Activated T-helper 1 cell treated with anti-CD3 and anti-CD28 coated beads, Interleukin-12 subunit alpha, Interleukin-12 subunit beta, Interleukin-2, Interleukin-4 antibody, amounts not matched to agents 30 ng/mL and 10 ng/mL and 1 ng/mL, durations not matched to agents 14 hours and 24 hours and 36 hours (primary cell): ENCODE results near the gene LRRC31. TPM values are rescaled to one million over a fixed set of nuclear protein-coding genes. Genes with fewer than 3 reads are reported as not detected.

ENCODE experiments used
- DNase-seq: peaks from one replicate; pipeline ENCODE4 v3.0.0; 2021; ENCODE audit warnings: low spot score
- H3K27ac Mint-ChIP-seq: one replicate; pipeline ENCODE4 v1.8.0; 2021; ENCODE audit warnings: mild to moderate bottlenecking, mixed read lengths
- H3K27me3 Mint-ChIP-seq: one replicate; pipeline ENCODE4 v1.8.0; 2022; ENCODE audit warnings: mild to moderate bottlenecking, moderate library complexity, mixed read lengths; ENCODE audit not compliant: insufficient read depth
- H3K36me3 Mint-ChIP-seq: one replicate; pipeline ENCODE4 v1.8.0; 2021; ENCODE audit warnings: low read depth, mixed read lengths
- H3K4me1 Mint-ChIP-seq: one replicate; pipeline ENCODE4 v1.8.0; 2021; ENCODE audit warnings: low read depth, mixed read lengths
- H3K4me3 Mint-ChIP-seq: one replicate; pipeline ENCODE4 v1.8.0; 2021; ENCODE audit warnings: mild to moderate bottlenecking, moderate library complexity, mixed read lengths
- H3K9me3 Mint-ChIP-seq: one replicate; pipeline ENCODE4 v1.8.0; 2021; ENCODE audit warnings: mixed read lengths
- intact Hi-C: fragments of 100-400 bp; cut with micrococcal nuclease; formaldehyde crosslinking; loops from one replicate; pipeline ENCODE4 v1.15.1; 2024
- total RNA-seq: library from RNA; stranded (reverse); gene quantifications from 2 replicates; pipeline ENCODE4 v1.2.3, GENCODE V29; 2022

Gene LRRC31
- not detected in 2 replicates for total RNA-seq

- intact Hi-C loops = no loop called here
- no peak within 1 kb of the TSS for H3K4me3 Mint-ChIP-seq
- H3K9me3 Mint-ChIP-seq = no peaks in the 10 kb centered on the region
- peaks cover 2% of the 10 kb centered on the region for H3K27me3 Mint-ChIP-seq
- H3K36me3 Mint-ChIP-seq = peaks cover 3% of the 10 kb centered on the region
- no peak for DNase-seq
- peaks cover 37% of the 10 kb centered on the region for H3K4me1 Mint-ChIP-seq
- H3K27ac Mint-ChIP-seq = no peak within 1 kb of the TSS
Observed at GRCh38 chr3:169869484-169870220, at the start of gene LRRC31. TSS of gene LRRC31 (minus strand) at chr3:169869935. CDS start at chr3:169869807, 128 bp downstream.

DNA sequence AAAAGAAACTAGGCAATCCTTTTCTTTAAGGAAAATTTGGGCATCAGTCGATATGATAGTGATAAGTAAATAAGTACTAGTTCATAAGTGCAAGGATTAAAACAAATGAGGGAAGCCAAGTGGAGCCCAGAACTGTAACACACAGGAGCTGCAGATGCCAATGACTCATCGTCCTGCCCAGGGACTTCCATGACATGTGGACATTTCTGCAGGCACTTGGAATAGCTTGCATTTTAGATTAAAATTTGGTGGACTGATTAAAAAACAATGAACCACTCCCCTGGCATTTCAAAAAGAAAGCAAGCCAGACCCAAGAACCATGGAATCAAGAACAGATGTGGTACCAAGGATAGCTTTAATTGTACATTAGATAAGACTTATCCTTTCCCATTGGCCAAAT is 44.6 kb upstream of the LRRC31 start:
- H3K9me3 Mint-ChIP-seq = no peaks in the 10 kb centered on the region
- H3K36me3 Mint-ChIP-seq = no peaks in the 10 kb centered on the region
- no peaks in the 10 kb centered on the region for H3K27me3 Mint-ChIP-seq
- no peak for DNase-seq
- no peak overlapping the region for H3K4me3 Mint-ChIP-seq
- no peaks in the 10 kb centered on the region for H3K4me1 Mint-ChIP-seq
- no peak overlapping the region for H3K27ac Mint-ChIP-seq
- intact Hi-C loops = no loop called here

GRCh38 chr3:169913323-169913722 is 43.6 kb upstream of the LRRC31 start:
- Mint-ChIP-seq H3K4me1 (no peaks in the 10 kb centered on the region), H3K27ac (no peak overlapping the region), H3K27me3 (no peaks in the 10 kb centered on the region), H3K36me3 (no peaks in the 10 kb centered on the region), H3K4me3 (no peak overlapping the region), H3K9me3 (no peaks in the 10 kb centered on the region)
- intact Hi-C loops = no loop called here
- no peak for DNase-seq

DNA sequence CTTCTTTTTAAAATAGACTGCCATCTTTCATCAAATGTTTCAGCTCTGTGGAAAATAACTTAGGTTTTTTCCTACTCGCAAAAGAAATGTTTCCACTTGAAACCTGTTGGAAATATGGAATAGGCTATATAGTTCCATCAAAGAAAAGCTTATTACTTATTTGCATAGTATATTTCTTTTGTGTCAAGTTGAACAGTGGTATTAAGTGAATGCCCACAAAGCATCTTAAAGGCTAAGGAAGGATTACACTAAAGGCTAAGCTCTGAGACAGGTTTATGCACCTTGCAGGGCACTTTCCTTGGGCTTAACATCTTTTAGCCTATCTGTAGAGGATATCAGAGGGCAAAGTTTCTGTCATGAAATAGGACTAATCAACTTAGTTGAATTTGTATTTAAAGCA is 41.5 kb upstream of the LRRC31 start, which contains the start of gene SAMD7:
TSS of gene SAMD7 (plus strand) at position 301 of the 400 bp plus-strand sequence. CDS start 7,927 bp downstream, outside the sequence.
- H3K9me3 Mint-ChIP-seq = no peaks in the 10 kb centered on the region
- no peaks in the 10 kb centered on the region for H3K36me3 Mint-ChIP-seq
- H3K4me3 Mint-ChIP-seq = no peak within 1 kb of the TSS
- intact Hi-C loops = no loop called here
- H3K27me3 Mint-ChIP-seq = peaks cover 7% of the 10 kb centered on the region
- H3K4me1 Mint-ChIP-seq = no peaks in the 10 kb centered on the region
- DNase-seq = no peak
- H3K27ac Mint-ChIP-seq = no peak within 1 kb of the TSS

GRCh38 chr3:169907944-169908343 is 38.2 kb upstream of the LRRC31 start:
- H3K27ac Mint-ChIP-seq = no peak overlapping the region
- peaks cover 7% of the 10 kb centered on the region for H3K27me3 Mint-ChIP-seq
- peaks cover 6% of the 10 kb centered on the region for H3K9me3 Mint-ChIP-seq
- H3K4me3 Mint-ChIP-seq = no peak overlapping the region
- no peak for DNase-seq
- no peaks in the 10 kb centered on the region for H3K4me1 Mint-ChIP-seq
- H3K36me3 Mint-ChIP-seq = no peaks in the 10 kb centered on the region
- intact Hi-C loops = no loop called here

DNA sequence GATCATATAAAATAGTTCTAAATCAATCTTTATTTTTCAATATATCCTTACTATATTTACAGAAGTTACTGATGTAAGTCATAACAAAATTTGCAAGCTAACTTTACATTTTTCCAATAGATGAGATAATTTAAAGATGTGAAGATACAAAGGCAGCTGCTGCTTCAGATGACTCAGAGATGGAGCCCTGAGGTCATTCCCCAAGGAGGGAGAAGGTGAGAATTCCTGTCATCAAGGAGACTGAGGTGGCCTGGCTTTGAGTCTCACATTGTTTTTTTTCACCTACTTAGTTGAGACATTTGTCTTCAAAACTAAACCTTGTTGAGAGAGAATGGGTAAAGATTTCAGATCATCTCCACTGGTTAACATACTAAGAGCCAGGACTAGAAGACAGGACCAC is 37.7 kb upstream of the LRRC31 start:
- intact Hi-C loops = no loop called here
- H3K27me3 Mint-ChIP-seq = peaks cover 7% of the 10 kb centered on the region
- no peak overlapping the region for H3K4me3 Mint-ChIP-seq
- no peak overlapping the region for H3K27ac Mint-ChIP-seq
- no peak for DNase-seq
- no peaks in the 10 kb centered on the region for H3K36me3 Mint-ChIP-seq
- peaks cover 8% of the 10 kb centered on the region for H3K9me3 Mint-ChIP-seq
- no peaks in the 10 kb centered on the region for H3K4me1 Mint-ChIP-seq

DNA sequence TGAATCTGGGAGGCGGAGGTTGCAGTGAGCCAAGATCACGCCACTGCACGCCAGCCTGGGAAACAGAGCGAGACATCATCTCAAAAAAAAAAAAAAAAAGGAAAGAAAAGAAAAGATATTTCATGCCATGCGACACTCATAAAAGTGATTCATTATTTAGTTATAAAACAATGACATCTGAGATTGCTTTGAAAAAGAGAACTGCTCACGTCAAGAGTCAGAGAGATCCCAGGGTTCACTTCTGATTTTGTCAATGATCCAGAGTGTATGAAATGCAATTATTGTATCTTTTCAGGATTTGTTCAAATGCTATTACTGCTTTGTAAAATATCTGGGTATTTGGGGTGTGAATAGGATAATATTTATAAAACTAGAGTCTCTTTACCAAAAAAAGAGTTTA is 35.7 kb upstream of the LRRC31 start:
- no peak overlapping the region for H3K4me3 Mint-ChIP-seq
- intact Hi-C loops = no loop called here
- no peak for DNase-seq
- H3K9me3 Mint-ChIP-seq = peaks cover 20% of the 10 kb centered on the region
- H3K36me3 Mint-ChIP-seq = no peaks in the 10 kb centered on the region
- H3K27me3 Mint-ChIP-seq = peaks cover 7% of the 10 kb centered on the region
- H3K4me1 Mint-ChIP-seq = no peaks in the 10 kb centered on the region
- H3K27ac Mint-ChIP-seq = no peak overlapping the region

DNA sequence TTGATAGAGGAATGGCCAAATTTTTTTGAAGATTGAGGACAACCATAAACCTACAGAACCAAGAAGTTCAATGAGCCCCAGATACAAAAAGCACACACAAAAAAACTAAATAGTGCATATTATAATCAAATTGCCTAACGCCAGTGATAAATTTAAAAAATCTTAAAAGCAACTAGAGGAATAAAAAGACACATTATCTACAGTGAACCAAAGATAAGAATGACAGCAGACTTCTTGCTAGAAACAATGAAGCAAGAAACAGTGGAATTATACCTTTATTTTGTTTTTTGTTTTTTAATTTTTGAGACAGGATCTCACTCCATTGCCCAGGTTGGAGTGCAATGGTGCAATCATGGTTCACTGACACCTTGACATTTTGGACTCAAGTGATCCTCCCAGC is 31.7 kb upstream of the LRRC31 start:
- Mint-ChIP-seq H3K36me3 (no peaks in the 10 kb centered on the region), H3K27me3 (no peaks in the 10 kb centered on the region), H3K4me3 (no peak overlapping the region), H3K9me3 (peaks cover 24% of the 10 kb centered on the region), H3K27ac (no peak overlapping the region), H3K4me1 (no peaks in the 10 kb centered on the region)
- intact Hi-C loops = no loop called here
- no peak for DNase-seq

- Mint-ChIP-seq H3K9me3 (peaks cover 16% of the 10 kb centered on the region), H3K4me3 (no peak overlapping the region), H3K27ac (no peak overlapping the region), H3K4me1 (no peaks in the 10 kb centered on the region), H3K36me3 (no peaks in the 10 kb centered on the region), H3K27me3 (no peaks in the 10 kb centered on the region)
- intact Hi-C loops = no loop called here
- DNase-seq = no peak
Observed at GRCh38 chr3:169897284-169897683, 27.5 kb upstream of the LRRC31 start.

DNA sequence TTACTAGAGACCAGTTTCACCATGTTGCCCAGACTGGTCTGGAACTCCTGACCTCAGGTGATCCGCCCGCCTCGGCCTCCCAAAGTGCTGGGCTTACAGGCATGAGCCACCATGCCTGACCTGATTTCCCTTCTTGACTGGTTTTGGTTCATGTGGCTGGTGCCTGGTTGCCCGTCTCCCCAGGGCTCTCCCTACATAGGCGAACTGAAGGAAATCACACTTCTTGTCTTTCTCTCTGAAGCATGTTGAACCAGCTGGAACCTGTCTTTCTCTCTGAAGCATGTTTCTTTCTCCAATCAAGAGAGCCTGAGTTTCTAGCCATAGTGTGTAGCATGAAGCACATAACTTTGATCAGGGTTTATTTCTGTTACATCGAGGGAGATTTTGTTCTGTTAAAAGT is 25.3 kb upstream of the LRRC31 start:
- peaks cover 3% of the 10 kb centered on the region for H3K9me3 Mint-ChIP-seq
- H3K27me3 Mint-ChIP-seq = peaks cover 3% of the 10 kb centered on the region
- no peaks in the 10 kb centered on the region for H3K36me3 Mint-ChIP-seq
- DNase-seq = no peak
- no peak overlapping the region for H3K27ac Mint-ChIP-seq
- no peak overlapping the region for H3K4me3 Mint-ChIP-seq
- H3K4me1 Mint-ChIP-seq = no peaks in the 10 kb centered on the region
- intact Hi-C loops = no loop called here

DNA sequence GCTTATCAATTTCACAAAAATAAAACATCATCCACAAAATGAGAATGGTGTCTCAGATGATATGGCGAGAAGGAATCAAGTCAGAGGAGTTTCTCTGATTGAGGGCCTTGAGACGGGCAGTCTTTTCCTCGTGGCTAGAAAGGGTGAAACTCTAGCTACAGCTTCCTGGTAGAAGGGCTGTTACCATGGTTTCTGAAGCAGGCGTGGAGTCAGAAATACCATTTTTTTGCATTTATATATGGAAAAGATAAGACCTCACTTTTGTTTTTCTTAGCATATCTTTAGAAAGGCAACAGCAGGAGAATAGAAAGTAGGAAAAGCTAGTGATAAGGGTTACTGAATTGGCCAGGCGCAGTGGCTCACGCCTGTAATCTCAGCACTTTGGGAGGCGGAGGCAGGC is 24.4 kb upstream of the LRRC31 start:
- intact Hi-C loops = no loop called here
- no peak overlapping the region for H3K27ac Mint-ChIP-seq
- DNase-seq = no peak
- H3K9me3 Mint-ChIP-seq = no peaks in the 10 kb centered on the region
- no peaks in the 10 kb centered on the region for H3K4me1 Mint-ChIP-seq
- no peaks in the 10 kb centered on the region for H3K36me3 Mint-ChIP-seq
- H3K27me3 Mint-ChIP-seq = peaks cover 3% of the 10 kb centered on the region
- no peak overlapping the region for H3K4me3 Mint-ChIP-seq

- Mint-ChIP-seq H3K27ac (no peak overlapping the region), H3K4me3 (no peak overlapping the region), H3K4me1 (no peaks in the 10 kb centered on the region), H3K27me3 (peaks cover 3% of the 10 kb centered on the region), H3K9me3 (no peaks in the 10 kb centered on the region), H3K36me3 (no peaks in the 10 kb centered on the region)
- no peak for DNase-seq
- intact Hi-C loops = no loop called here
Observed at GRCh38 chr3:169891886-169892285, 22.2 kb upstream of the LRRC31 start.

DNA sequence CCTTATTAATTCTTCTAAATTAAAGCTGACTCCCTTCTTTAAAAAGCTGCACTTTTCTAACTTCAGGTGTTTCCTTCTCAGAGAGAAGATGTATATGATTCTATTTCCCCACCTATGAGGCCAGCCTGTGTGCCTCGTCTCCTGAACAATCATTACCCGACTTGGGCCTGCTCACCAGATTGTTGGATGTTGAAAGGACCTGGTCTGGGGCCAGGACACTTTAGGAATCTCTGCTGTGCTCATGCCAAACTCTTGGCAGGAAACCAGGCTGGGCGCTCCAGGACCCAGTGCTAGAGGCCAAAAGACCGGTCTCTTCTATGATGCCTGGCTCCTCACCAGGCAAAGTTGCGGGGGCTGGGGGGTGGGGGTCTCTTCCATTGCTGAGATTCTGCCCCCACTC is 16.9 kb upstream of the LRRC31 start:
- Mint-ChIP-seq H3K4me3 (no peak overlapping the region), H3K27ac (no peak overlapping the region), H3K36me3 (no peaks in the 10 kb centered on the region), H3K27me3 (peaks cover 8% of the 10 kb centered on the region), H3K4me1 (no peaks in the 10 kb centered on the region), H3K9me3 (no peaks in the 10 kb centered on the region)
- intact Hi-C loops = no loop called here
- no peak for DNase-seq
